Mesenteric fat pad (tissue), 1 donor: ENCODE results near the gene GRK1. TPM values are rescaled to one million over a fixed set of nuclear protein-coding genes. Genes with fewer than 3 reads are reported as not detected.

Source experiments
- DNase-seq: peaks from one replicate; pipeline ENCODE4 v3.0.0-alpha.2; 2020; ENCODE audit warnings: low spot score
- total RNA-seq: library from RNA; stranded (reverse); fragmentation: NEBNext Ultra II Directional; extraction: Animal tissue kit (Norgen Biotek cat#: 25700); gene quantifications from one replicate; pipeline ENCODE4 v1.2.1, GENCODE V29; 2021
- donor health status: DM: yes; HTN: yes; CAD: no.

Gene GRK1
- total RNA-seq, 1 donor from 2014 or later = not detected

DNA sequence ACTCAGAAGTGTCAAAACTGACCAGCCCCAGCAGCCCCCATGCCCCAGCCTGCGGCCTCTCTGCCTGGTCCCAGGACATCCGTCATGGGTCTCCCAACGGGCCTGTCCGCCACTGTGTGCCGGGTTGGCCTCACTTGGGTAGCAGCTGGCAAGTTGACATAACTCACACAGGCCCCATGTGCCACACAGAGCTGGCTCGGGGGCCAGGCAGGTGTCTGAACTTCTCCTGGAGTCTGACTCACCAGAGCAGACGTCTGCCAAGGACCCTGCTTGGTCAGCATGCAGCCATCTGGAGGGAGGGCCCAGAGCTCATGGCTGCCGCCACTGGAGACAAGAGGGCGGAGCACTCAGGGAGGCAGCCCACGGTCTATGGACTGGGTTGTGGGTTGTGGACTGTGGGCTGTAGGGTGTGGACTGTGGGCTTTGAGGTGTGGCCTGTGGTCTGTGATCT lies 60.0 kb downstream of the GRK1 start:
- no peak for DNase-seq

DNA sequence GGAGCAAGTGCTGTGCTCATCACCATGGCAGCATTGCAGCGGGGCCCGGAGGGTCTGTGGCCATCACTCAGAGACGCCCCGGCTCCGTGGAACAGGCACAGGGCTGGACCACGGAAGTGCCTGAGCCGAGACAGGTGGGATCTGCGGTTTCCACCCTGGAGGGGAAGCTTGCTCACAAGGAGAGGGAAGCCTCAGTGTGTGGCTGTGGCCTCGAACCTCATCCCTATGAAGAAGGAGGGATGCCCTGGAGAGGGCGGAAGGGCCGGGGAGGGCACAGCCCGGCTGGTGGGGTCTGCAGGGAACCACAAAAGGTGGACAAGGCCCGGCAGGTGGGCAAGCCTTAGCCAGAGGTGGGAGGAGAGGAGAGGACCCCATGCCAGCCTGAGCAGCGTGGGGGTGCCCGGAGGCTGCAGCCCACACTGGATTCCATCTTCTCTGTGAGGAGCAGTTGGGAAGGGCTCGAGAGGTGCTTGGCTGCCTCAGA lies 61.6 kb downstream of the GRK1 start:
- no peak for DNase-seq

DNA sequence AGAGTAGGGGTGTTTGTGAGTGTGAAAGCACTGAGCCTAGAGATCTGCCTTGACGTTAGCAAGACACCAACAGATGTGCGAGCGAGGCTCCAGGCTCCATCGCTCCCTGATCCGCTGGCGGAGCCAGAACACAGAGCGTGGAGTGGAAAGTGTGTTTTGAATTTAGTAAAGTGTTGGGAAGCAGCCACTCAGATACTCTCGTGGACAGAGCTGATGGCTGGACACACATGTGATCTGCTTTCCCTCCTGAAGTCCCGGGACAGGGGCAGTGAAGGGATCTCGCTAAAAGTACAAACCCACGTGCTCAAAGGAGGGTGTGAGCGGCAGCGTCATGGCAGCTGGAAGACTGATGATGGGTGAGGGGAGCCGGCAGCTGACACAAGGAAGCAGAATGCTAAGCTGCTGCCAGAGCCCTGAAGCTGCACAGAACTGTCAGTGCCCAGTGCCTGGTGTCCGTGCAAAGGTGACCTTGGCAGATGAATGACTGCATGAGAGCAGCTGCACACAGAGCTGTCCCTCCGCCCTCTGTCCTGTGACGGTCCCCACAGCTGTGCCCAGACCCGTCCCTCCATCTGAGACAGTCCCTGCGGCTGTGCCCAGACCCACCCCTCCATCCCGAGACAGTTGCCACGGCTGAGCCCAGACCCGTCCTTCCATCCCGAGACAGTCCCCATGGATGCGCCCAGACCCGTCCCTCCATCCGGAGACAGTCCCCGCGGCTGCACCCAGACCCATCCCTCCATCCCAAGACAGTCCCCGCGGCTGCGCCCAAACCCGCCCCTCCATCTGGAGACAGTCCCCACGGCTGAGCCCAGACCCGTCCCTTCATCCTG lies 62.4 kb downstream of the GRK1 start:
- DNase-seq = no peak

DNA sequence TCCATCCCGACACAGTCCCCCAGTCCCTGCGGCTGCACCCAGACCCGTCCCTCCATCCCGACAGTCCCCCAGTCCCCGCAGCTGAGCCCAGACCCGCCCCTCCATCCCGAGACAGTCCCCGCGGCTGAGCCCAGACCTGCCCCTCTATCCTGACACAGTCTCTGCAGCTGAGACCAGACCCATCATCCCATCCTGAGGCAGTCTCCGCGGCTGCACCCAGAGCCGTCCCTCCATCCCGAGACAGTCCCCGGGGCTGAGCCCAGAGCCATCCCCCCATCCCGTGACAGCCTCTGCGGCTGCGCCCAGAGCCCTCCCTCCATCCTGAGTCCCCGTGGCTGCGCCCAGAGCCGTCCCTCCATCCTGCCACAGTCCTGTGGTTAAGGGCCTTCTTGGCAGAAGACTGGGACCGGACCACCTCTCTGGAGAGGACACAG lies 63.3 kb downstream of the GRK1 start:
- DNase-seq = no peak

- DNase-seq = no peak
Observed at GRCh38 chr13:113730831-113731191, 63.8 kb downstream of the GRK1 start.

GRCh38 chr13:113731192-113732175 lies 64.5 kb downstream of the GRK1 start:
- DNase-seq = no peak

DNA sequence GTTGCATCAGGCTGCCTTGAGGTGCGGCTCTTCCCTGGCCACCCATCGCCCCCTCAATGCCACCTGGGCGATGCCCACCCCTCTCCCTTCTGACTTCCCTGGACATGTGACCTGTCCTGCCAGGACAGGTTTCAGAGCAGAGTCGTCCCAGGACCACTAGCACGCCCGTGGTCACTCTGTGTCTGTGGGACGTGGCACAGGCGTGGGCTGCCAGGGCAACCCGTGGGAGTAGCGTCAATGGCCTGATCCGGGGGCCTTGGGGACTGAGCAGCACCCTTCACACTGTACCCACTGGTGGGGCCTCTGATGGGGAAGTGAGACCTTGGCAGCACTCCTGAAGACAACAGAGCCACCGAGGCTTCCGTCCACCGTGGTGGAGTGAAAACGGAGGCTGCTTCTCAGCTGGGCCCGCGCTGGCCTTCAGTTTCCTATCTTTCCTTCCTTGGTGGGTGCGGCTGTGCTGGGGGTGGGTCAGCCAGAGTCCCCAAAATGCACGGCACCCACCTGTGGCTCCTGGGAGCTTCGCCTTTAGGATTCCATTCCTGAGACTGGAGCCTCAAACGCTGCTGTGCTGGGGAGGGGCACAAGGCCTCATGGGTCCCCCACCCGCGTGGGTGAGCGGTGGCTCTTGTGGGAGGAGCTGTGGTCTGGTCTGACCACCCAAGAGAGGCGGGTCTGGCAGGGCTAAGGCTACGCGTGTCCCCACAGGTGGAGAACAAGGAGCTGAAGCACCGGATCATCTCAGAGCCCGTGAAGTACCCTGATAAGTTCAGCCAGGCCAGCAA lies 65.3 kb downstream of the GRK1 start:
- no peak for DNase-seq

DNA sequence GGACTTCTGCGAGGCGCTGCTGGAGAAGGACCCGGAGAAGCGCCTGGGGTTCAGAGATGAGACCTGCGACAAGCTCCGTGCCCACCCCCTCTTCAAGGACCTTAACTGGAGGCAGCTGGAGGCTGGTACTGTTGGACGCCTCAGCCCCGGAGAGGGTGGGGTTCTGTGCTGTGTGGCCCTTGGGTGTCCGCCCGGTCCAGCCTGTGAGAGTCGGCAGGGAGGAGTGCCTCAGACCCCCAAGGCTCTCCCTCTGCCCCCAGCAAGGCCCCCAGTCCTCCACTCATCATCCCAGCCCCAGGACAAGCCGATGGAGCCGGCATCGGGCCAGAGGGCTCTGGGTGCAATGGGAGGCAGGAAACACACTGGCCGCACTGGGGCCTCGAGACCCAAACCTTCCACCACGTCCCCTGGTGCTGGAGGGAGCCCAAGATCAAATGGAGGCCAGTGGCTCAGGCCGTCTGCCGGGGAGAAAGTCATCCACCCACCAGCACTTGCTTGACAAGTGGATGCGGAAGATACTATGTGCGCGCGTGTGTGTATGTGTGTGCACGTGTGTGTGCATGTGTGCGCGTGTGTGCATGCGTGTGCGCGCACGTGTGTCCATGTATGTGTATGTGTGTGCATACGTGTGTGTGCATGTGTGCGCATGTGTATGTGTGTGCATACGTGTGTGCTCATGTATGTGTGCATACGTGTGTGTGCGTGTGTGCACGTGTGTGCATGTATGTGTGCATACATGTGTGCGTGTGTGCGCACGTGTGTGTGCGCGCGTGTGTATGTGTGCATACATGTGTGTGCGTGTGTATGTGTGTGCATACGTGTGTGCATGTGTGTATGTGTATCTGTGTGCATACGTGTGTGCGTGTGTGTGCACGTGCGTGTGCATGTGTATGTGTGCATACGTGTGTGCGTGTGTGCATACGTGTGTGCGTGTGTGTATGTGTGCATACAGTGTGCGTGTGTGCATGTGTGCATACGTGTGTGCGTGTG lies 66.2 kb downstream of the GRK1 start:
- no peak for DNase-seq

DNA sequence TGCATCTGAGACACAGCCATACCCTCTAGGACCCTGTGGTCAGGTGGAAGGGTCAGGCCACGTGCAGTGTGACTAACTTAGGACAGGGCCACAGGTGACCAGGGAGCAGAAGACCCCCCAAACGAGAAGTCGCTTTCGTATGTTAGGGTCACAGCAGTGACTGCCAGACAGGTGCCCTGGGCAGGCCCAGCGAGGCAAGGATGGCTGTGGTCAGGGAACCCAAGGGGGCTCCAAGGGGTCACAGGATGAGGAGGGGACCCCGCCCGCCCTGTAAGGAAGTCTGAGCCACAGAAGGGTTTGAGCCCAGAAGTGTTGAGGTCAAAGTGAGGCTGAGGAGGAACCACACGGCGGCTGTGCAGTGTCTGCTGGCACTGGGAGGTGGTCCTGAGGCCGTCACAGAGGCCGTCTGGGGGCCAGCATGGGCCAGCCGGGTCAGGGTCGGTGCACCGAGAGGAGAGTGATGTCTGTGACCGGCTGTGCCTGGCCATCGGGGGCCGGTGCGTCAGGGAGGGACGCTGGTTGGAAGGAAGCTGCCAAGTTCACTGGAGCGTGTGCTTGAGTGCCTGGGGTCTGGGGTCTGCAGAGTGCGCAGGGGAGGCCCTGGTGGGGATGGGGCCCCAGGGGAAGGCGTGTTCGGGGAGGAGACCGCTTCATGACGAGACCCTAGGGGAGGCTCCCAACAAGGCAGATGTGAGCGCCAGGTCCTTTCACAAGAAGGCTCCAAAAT lies 67.2 kb downstream of the GRK1 start:
- no peak for DNase-seq

GRCh38 chr13:113734826-113735125 lies 67.8 kb downstream of the GRK1 start:
- no peak for DNase-seq

- DNase-seq = no peak
Observed at GRCh38 chr13:113735194-113735593, 68.2 kb downstream of the GRK1 start.

DNA sequence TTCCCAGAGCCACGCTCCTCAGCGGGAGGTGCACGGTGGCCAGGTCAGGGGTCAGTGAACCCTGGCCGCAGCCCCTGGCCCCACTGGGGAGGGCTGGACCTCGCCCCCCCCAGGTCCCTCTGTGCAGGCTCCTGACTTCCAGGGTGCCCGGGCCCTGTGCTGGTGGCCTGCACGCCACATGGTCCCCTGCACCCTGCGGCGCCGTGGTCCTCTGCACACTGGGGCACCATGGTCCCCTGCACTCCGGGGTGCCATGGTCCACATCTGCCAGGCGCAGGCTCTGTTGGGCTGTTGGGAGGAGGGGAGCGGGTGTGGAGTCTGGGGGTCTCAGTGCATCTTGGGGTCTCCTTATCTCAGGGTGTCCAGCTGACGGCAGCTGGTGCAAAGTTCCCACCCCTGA lies 68.7 kb downstream of the GRK1 start:
- no peak for DNase-seq

DNA sequence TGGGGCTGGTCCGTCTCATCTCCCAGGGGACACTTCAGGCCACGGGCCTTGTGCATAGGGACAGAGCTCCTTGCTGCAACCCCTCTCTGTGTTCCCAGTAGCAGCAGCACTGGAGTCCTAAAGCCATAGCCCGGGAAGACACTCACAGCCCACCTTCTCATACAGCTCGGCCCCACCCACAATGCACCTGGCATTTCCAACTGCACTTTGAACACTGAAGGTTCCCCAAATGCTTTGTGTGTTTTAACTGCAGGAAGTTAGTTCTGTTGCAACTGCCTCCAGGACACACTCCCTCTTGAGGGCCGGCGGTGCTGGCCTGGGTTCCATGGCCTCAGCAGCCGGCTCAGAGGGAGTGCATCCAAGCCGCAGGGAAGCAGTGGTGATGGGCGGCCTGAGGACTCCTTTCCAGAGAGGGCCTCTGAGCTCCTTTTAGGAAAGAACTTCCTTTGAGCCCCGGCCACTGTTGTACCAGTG lies 69.3 kb downstream of the GRK1 start:
- DNase-seq = no peak

DNA sequence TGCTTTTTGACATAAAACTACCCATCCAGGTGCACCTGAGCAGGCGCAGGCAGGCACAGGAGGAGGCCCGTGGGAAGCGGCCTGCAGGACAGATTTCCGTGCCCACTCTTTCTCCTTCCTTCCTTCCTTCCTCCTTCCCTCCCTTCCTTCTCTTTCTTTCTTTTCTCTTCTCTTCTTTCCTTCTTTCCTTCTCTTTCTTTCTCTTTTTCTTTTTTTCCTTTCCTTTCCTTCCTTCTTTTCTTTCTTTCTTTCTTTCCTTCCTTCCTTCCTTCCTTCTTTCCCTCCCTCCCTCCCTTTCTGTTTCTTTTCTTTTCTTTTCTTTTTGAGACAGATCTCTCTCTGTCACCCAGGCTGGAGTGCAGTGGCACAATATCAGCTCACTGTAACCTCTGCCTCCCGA lies 70.8 kb downstream of the GRK1 start:
- no peak for DNase-seq

- no peak for DNase-seq
Observed at GRCh38 chr13:113739527-113740285, 72.7 kb downstream of the GRK1 start.

DNA sequence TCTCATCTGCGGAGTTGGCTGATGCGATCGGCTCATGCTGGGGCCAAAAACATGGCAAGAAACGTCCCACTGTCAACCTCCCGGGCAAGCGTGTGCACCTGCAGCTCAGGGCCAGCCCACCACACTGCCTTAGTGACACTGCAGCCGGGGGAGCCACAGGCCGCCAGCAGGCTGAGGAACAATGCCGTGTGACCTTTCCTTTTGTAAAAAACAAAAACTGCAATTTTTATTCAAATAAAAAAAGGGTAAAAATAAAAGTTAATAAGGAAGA lies 73.2 kb downstream of the GRK1 start:
- DNase-seq = no peak

DNA sequence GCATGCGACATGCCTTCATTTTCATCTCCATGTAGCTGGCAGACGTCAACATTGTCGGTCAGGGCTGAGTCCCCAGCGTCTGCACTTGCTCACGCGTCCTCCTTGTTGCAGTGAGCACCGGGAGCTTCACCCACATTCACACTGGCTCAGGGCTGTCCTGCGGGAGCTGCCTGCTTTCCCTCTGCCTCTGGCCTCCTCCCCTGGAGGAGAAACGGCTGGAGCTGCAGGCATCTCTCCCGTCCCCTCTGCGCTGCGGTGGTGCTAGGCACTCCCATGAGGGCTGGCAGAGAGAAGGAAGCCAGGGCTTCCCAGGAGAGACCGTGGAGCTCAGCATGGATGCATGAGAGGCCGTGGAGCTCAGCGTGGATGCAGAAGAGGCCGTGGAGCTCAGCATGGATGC lies 73.6 kb downstream of the GRK1 start:
- no peak for DNase-seq

GRCh38 chr13:113741191-113741668 lies 74.2 kb downstream of the GRK1 start:
- DNase-seq = no peak

GRCh38 chr13:113742000-113742441 lies 75.0 kb downstream of the GRK1 start:
- DNase-seq = no peak
